GM21723 (cell line): ENCODE results near the gene MAMDC4.
"Not testable (repeated sequence)": the region's sequence is repeated elsewhere in the genome, so short reads cannot be mapped to it uniquely, and the experiment has no call there.

Experiments used
- ATAC-seq: cut with Tn5 transposase; IDR thresholded peaks from one replicate; pipeline ENCODE4 v1.9.1; 2021; ENCODE audit warnings: mild to moderate bottlenecking, moderate library complexity; ENCODE audit not compliant: unreplicated experiment

MAMDC4 gene

DNA sequence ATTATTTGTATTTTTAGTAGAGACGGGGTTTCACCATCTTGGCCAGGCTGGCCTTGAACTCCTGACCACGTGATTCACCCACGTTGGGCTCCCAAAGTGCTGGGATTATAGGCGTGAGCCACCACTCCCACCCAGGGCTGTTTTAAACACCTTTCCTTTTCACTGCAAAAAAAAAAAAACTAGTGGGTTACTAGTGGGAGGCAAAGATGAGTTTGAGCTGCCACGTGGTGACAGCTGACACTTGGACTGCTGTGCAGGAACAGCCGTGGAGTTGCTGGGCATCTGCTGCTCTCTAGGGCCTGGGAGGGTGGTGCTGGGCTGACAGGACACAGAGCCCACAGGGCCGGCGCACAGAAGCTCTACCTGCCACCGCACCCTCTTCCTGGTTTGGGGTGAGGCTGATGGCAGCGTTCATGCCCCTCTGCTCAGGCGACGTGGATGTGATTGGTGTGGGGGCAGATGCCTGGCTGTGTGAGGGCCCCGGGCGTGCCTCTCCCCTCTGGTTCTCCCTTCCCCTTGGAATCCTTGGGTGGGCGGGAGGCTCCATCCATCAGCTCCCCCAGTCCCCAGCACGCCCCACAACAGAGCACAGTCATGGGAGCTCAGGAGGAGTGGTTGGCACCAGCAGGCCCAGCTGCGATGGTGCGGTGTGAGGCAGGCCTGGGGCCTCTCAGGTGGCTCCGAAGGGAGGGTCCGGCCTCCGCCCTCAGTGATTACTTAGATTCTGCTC, 27.5 kb upstream of the MAMDC4 start:
- no peak for ATAC-seq

DNA sequence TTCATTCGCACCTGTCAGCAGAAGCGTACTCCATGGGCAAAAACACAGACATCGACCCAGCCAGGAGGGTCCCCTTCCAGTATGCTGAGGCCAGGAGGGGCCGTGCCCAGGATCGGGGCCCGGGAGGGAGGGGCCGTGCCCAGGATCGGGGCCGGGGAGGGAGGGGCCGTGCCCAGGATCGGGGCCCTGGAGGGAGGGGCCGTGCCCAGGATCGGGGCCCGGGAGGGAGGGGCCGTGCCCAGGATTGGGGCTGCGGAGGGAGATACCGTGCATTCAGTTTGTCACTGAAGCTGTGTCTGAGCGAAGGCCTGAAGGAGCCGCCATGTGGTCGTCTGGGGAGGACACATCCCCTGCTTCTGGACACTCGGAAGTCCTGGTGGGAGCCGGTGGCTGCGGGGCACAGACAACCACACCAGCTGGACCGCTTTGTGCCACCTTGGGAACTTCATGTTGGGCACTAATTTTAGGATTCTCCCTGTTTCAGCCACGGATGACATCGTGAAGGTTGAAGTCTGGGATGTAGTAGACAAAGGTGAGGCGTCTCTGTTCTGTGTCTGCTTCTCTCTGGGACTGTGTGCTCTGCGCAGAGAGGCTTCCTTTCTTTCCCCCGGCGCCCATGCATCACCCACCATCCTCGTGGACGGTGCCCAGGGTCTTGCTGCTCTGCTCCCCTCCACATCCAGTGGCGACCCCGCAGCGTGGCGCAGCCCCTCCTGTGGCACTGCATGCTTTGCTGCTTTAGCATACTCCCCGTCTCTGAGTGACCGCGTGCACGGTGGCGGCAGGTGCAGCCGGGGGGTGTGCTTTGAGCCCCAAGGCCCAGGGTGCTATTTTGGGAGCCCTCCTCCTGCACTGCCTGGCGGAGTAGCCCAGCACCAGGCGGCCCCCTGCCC, 26.6 kb upstream of the MAMDC4 start:
- no peak for ATAC-seq

DNA sequence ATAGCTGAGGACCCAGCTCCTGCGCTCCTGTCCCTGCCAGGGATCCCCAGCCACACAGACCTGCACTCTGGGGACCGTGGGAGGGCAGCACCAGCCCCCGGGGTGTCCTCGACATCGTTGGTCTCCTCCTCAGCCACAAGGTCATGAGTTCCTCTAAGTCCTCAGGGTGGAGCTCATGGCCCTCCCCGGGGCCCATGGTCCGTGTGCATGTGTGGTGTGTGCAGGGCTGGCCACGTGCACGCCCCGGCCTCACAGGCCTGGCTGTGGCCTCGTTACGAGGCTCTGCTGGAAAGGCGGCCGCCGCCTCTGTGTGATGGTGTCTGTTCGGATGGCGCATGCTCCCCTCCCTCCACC, 26.0 kb upstream of the MAMDC4 start:
- no peak for ATAC-seq

DNA sequence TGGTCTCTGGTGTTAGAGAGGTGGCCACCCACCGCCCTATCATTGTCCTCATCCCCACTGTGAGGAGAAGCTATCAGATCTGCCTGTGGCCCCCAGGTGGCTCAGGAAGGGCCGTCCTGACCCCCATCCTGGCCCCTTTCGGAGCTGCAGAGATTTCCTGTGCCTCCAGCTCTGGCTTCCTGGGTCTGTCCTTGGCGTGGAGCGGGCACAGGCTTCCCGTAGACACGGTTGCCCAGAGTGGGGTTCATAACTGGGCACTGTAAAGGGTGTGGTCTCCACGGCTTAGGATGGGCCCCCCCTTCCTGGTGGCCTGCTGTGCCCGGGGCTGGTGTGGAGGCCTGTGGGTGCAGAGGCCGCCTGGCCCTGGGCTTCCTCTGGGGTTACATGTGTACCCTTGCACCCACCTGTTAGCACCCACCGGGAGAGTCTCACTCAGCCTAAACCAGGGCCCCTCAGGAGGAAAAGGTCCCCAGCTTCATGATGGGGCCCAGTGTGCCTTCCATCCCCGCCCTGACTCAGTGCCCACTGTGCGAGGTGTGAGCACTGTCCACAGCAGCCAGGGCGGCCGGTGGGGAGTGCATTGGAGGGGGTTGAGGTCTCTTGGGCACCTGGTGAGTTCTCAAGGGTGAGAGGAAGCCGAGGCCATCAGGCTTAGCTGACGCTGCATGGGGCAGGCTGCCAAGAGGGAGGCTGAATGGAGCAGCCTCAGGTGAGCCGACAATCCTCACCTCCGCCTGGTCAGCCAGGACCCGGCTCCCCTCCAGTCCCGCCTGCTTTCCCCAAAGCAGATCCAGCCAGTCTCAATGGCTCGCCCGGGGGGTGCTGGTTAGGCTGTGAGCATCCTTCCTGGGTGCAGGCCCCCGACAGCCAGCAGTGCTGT, 25.2 kb upstream of the MAMDC4 start:
- ATAC-seq: no peak

DNA sequence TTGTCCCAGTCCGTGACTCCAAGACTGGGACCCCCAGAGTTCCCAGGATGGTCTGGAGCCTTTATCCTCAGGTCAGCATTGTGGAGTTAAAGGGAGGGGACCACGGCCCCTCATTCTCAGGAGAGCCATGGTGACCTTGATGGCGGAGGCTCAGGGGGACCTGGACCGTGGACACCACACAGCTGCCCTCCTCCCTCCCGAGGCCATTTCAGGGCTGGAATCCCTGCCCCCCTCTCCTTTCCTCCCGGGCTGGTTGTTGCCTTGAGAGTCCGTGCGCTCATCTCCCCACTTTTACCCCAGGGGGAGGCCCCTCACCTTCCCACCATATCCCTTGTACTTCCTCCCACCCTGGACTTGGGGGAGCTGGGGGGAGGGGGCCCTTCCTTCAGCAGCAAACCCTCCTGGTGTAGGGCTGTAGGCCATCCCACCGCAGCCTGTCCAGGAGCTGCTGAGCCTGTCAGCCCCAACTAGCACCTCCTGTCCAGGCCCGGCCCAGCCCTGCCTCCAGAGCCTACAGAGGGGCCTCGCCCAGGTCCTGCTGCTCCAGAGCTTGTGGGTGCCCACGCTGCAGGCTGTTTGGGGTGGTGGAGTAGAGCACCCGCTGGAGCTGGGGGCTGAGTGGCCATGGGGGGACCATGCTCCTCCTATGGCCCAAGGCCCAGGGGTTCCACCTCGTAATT, 24.2 kb upstream of the MAMDC4 start:
- no peak for ATAC-seq

DNA sequence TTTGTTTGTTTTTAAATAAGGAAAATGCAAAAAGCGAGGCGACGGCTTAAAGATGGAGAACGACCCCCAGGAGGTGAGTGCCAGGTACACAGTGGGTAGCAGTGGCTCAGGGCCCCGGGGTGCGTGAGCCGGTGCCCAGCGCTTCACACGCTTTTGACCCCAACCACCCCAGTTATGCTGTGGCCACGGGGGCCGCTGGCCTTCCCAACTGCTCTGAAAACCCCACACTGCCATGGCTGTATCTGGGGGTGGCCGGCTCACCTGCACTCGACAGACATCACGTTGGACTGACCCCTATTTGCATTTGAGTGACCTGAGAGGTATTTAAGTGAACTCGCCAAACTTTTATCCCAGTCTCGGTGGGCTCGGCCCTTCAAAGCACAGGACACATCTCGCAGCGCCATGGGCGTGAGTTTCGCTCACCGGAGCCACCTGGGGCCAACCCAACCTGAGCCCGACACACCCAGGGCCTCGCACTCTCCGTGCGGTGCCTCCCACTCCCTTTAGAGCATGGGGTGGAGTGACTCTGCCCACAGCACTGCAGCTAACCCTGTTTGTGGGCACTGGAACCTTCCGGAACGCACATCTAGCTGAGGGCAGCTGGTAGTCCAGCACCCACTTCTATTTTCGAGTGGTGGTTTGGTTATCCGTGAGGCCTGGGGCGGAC, 23.5 kb upstream of the MAMDC4 start:
- no peak for ATAC-seq

DNA sequence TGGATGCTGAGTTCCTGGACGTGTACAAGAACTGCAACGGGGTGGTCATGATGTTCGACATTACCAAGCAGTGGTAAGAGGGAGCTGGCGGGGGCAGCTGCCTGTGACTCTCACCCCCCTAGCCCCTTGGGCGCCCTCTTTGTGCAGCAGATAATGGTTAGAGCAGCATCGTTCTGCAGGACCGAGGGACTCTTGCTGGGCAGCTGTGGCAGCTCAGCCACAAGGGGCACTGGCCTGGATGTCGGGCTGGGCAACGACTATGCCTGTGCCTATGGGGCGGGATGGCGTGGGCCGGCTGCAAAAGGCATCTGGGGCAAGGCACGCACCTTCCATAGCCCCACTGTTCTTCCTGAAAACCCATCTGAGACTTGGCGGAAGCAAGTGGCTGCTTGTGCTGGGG, 22.7 kb upstream of the MAMDC4 start:
- ATAC-seq: no peak

DNA sequence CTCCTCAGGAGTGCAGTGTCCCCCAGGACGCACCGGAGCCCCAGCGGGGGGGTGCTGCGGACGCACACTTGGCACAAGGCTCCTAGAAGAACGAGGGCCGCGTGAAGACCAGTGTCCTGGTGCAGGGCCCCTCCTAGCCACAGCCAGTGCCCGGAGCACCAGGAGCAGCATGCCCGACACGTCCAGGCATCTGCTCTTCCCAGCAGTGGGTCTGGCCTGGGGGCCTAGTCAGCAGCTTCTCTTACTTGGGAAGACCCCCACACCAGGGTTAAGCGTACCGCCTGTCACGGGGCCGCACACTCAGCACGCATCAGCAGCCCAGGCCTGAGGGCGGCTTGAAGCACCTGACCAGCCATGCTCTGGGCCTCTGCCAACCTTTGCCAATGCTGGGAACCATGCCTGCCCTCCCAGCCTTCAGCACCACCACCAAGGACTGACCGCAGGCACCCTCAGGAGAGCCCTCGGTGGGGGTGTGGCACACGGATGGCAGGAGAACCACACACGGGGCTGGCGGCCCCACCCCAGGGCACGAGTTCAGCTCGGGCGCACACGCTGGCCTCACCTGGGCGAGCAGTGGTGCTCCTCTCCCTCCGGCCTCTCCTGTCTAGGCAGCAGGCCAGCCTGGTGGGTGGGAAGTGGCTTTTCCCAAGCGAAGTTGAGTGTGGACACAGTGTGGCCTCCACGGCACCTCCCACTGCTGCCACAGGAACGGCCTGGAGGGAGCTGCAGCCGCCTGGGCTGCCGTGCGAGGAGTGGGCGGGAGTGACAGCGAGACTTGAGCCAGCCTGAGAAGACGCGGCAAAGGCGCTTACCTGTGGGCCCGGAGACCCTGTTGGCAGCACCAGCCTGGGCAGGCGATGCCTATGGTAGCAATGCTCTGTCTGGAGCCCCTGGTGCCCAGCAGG, 21.9 kb upstream of the MAMDC4 start:
- no peak for ATAC-seq

DNA sequence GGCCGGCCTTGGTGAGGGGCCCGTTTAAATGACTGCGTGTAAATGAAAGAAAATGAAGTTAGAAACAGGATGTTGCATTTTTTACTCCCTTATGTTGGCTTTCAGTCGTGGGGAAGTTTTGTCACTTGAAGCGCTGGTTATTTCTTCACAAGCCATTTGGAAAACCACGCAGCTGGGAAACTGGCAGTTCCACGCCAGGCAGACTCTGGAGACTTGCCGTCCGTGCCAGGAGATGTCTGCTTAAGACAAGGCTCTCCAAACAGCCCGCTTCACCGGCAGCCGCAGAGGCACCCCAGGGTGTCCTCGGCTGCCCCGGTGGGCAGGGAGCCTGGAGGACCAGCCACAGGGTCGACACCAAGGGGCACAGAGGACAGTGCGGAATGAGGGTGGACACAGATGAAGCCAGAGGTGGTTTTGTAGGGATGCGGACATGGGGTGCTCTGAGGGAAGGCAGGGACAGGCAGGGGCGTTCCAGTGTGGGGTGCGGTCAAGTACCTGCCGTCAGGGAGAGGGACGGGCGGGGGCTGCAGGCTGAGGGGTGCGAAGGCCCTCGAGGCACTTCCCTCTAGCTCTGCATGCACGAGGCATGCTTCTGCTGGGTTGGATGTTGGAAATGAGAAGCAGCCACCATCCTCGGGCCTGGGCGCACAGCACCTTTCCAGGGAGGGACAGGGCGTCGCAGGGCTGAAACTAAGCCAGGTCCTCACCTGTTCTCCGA, 21.0 kb upstream of the MAMDC4 start:
- ATAC-seq: no peak

DNA sequence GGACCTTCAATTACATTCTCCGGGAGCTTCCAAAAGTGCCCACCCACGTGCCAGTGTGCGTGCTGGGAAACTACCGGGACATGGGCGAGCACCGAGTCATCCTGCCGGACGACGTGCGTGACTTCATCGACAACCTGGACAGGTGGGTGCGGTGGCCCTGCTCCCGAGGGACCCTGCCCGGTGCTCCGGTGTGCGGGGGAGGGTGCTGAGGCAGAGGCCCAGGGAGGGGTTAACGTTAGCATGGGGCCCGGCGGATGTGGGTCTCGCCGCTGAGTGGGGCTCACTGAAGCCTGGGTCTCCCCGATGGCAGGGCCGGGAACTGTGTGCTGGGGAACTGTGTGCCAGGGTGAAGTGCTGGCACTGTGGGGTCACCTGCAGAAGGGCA, 20.4 kb upstream of the MAMDC4 start:
- no peak for ATAC-seq

DNA sequence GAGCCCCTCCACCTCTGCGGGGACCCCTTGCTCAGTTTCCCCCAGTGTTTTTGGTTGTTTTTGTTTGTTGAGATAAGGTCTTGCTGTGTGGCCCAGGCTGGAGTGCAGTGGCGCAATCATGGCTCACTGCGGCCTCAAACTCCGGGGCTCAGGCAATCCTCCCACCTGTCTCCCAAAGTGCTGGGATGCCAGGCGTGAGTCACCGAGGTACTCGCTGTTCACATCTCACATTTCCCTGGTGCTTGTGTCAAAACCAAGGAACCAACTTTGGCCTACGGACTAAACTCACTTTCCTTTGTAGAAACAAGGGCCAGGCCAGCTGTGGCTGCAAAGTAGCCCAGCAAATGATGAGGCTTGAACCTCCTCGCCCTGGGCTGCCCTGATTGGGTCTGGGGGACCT, 19.6 kb upstream of the MAMDC4 start:
- no peak for ATAC-seq

DNA sequence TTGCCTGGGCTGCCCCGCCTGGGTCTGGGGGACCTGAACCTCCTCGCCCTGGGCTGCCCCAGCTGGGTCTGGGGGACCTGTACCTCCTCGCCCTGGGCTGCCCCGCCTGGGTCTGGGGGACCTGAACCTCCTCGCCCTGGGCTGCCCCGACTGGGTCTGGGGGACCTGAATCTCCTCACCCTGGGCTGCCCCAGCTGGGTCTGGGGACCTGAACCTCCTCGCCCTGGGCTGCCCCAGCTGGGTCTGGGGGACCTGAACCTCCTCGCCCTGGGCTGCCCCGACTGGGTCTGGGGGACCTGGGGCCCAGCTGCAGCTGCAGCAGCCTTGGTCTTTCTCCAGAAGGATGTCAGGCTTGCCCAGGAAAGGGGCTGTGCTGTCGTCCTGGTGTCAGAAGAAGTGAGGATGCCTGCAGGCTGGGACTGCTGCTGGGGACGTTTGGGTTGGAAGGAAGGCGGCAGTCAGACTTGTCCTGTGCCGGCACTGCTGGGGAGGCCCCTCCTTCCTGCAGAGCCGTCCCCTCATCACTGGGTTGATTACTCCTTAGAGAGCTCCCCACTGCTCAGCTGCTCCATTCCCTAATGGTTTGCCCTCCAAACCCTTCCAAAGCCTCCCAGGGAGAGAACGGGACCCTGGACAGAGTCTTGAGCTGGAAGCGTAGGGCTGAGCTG, 18.6 kb upstream of the MAMDC4 start:
- not testable (repeated sequence) for ATAC-seq

DNA sequence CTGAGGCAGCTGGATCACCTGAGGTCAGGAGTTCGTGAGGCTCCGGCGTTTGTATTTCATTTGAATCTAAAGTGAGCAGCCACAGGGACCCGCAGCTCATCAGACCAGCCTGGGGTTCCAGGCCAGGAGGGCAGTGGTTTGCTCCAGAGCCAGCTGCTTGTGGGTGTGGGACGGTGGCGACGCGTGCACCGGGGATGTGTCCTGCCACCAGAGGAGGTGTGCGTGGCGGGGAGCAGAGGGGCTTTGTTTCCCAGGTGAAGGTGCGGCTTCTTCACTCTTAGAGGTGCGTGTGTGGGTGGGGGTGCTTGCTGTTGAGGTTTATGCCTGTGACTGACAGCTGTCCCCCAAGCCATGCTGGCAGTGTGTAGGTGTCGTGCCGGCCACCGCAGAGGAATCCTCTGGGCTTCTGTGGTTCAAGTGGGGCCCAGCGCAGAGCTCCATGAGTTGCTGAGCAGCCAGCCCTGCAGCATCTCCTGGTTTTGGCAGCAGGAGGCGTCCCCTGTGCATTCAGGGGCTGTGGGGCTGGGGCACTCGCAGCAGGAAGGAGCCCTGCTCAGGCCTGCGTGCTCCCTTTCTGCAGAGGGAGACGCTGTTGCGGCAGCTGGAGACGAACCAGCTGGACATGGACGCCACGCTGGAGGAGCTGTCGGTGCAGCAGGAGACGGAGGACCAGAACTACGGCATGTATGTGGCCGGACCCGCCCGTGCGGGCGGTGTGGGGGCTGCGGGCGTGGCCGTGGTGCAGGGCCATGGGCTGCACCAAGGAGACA, 16.8 kb upstream of the MAMDC4 start:
- no peak for ATAC-seq

DNA sequence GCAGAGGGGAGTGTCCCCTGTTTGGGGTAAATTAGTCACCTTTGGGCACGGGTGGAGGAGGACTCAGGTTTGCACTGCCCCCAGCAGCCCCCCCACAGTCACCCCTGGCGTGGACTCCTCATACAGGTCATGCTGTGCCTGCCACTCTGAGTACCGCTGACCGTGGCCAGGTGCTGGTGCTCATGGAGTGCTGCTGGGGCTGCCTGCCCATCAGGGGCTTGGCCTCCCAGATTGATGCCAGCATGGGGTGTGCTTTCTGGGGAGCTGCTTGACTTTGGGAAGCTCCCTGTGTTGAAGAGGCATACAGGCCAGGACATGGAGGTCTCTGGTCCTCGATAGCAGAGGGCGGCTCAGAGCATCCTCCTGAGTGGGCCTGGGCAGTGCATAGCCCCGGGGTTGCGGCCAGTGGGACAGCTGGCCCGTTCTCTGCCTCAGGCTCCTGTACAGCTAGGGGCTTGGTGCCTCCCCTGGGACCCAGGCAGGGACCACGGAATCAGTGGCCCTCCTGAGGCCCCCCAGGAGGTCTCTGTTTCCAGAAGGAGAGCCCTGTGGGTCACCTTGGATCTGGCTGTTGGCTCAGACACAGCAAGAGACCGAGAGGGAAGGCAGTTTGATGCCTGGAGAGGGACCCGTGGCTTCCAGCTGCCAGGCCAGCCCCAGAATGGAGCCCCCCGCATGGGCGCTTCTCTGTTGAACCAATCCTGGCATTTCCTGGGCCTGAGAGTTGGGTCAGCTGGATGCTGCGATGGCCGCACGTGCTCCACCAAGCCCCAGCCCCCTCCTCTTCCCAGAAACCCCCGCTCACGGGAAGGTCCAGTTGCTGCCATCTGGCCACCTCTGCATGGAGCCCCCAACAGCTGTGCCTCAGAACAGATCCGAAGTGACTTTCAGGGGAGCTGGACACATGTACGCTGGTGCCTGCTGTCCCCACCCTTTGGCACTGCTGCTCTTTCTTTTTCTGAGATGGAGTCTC, 15.9 kb upstream of the MAMDC4 start:
- no peak for ATAC-seq

DNA sequence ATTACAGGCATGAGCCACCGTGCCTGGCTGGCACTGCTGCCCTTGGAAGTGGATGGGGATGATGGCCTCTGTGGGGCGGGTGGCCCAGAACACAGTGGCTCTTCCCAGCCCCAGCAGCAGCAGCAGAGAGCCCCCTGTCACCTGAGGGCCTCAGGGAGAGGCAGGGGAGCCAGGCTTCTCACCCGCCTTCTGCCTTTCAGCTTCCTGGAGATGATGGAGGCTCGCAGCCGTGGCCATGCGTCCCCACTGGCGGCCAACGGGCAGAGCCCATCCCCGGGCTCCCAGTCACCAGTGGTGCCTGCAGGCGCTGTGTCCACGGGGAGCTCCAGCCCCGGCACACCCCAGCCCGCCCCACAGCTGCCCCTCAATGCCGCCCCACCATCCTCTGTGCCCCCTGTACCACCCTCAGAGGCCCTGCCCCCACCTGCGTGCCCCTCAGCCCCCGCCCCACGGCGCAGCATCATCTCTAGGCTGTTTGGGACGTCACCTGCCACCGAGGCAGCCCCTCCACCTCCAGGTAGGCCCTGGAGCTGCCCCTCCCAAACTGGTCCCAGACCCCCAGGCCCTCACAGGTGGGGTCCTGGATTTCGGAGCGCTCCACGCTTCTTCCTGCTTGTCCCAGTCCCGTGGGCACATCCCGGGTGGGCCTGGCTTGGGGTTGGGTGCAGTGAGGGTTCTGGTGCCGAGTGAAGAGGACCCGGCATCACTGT, 14.8 kb upstream of the MAMDC4 start:
- ATAC-seq: no peak

DNA sequence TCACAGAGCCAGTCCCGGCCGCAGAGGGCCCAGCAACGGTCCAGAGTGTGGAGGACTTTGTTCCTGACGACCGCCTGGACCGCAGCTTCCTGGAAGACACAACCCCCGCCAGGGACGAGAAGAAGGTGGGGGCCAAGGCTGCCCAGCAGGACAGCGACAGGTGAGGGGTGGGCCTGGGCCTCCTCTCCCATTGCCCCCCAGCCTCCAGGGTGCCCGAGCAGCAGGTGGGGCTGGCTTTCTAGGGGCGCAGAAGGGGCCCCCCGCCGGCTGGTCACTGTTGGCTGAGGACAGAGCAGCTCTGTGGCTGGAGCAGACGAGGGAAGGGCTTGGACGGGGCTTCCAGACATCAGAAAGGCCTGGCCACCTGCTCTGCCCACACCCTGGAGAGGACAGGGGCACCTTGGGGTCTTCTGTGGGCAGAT, 14.3 kb upstream of the MAMDC4 start:
- ATAC-seq: not testable (repeated sequence)
